K562 (cell line): Measurements from ENCODE around the gene TLE6. TPM values are rescaled to one million over a fixed set of nuclear protein-coding genes. Genes with fewer than 3 reads are reported as not detected.

Experiments
- CBFA2T2 ChIP-seq: fragments of 450-650 bp; conservative IDR thresholded peaks from 2 replicates; pipeline ENCODE4 v1.6.1; 2017; ENCODE audit warnings: mild to moderate bottlenecking
- CGGBP1 ChIP-seq: fragments of 250-450 bp; sonication (Bioruptor Pico); IDR thresholded peaks from 2 replicates; pipeline ENCODE4 v1.9.0; 2021; ENCODE audit warnings: mild to moderate bottlenecking
- CHCHD3 ChIP-seq: fragments of 250-450 bp; sonication (Bioruptor Pico); IDR thresholded peaks from 2 replicates; pipeline ENCODE4 v2.1.2; 2022; ENCODE audit warnings: mild to moderate bottlenecking
- HNRNPLL ChIP-seq: fragments of 200-400 bp; formaldehyde crosslinking; IDR thresholded peaks from 2 replicates; pipeline ENCODE4 v1.6.1; 2017; ENCODE audit warnings: low read length, low read depth, mild to moderate bottlenecking; ENCODE audit not compliant: poor library complexity, severe bottlenecking
- KLF1 ChIP-seq: fragments of 450-650 bp; IDR thresholded peaks from 2 replicates; pipeline ENCODE4 v1.6.1; 2016; ENCODE audit warnings: missing genetic modification characterization, missing compliant biosample characterization
- MEF2A ChIP-seq: IDR thresholded peaks from 2 replicates; pipeline ENCODE4 v1.6.1; 2011; ENCODE audit warnings: low read depth, mild to moderate bottlenecking, low read length, moderate library complexity; ENCODE audit not compliant: control insufficient read depth
- MXD1 ChIP-seq: fragments of 250-450 bp; sonication (Bioruptor Pico); IDR thresholded peaks from 2 replicates; pipeline ENCODE4 v1.8.0; 2021; ENCODE audit warnings: borderline replicate concordance, mild to moderate bottlenecking, moderate library complexity; ENCODE audit not compliant: poor library complexity, severe bottlenecking
- PCBP2 ChIP-seq: fragments of 200-400 bp; formaldehyde crosslinking; IDR thresholded peaks from 2 replicates; pipeline ENCODE4 v1.6.1; 2018; ENCODE audit warnings: low read length, low read depth, mild to moderate bottlenecking, moderate library complexity; ENCODE audit not compliant: poor library complexity, severe bottlenecking
- RBBP5 ChIP-seq: fragments of 200-600 bp; sonication (generic); IDR thresholded peaks from 2 replicates; pipeline ENCODE4 v1.6.1; 2012; ENCODE audit warnings: borderline replicate concordance, mild to moderate bottlenecking, low read length, control low read depth, inconsistent platforms; ENCODE audit not compliant: insufficient read depth, poor library complexity, severe bottlenecking
- TCF7 ChIP-seq: sonication (generic); IDR thresholded peaks from 2 replicates; pipeline ENCODE4 v1.6.1; 2016; ENCODE audit warnings: antibody characterized with exemption, borderline replicate concordance
- ZBTB1 ChIP-seq: sonication (generic); formaldehyde crosslinking; IDR thresholded peaks from 2 replicates; pipeline ENCODE4 v1.8.1; 2023; ENCODE audit warnings: missing genetic modification reagents, low read depth, mild to moderate bottlenecking, borderline replicate concordance
- ZNF316 ChIP-seq: fragments of 450-650 bp; IDR thresholded peaks from 2 replicates; pipeline ENCODE4 v1.6.1; 2016
- polyA plus RNA-seq, 8 experiments: library from polyadenylated mRNA; depleted of rRNA in 4 of 8; stranded (reverse) in 5 of 8; unstranded in 3 of 8; fragments of >200 nt; fragmentation: Nextera tagmentation in 2 of 8; fragmentation: Illumina TruSeq in 1 of 8; extraction: Ambion mirVana in 2 of 8; extraction: Trizol in 1 of 8; gene quantifications; 2 replicates each; pipeline versions ENCODE4 v1.2.1 to v1.2.3, GENCODE V29; 2011 to 2014; ENCODE audit warnings: inconsistent platforms in 1 of 8, missing spikeins in 1 of 8
- total RNA-seq, 7 experiments: library from RNA; depleted of rRNA in 6 of 7; stranded (reverse); fragments of >200 nt in 6 of 7; fragmentation: Illumina TruSeq in 2 of 7; extraction: Trizol in 2 of 7; gene quantifications; 2 replicates each; pipeline versions ENCODE4 v1.2.1 to v1.2.3, GENCODE V29; 2011 to 2021; ENCODE audit warnings: low replicate concordance in 1 of 7
- TF ChIP-seq, protein P1 (sequence below): fragments of 250-450 bp; sonication (Bioruptor Pico); IDR thresholded peaks from 2 replicates; pipeline ENCODE4 v1.4.0; 2020
- TF ChIP-seq, protein P2 (sequence below): conservative IDR thresholded peaks from 2 replicates; pipeline ENCODE4 v1.6.1; 2011; ENCODE audit warnings: low read depth, mild to moderate bottlenecking, low read length; ENCODE audit not compliant: control insufficient read depth
- TF ChIP-seq, protein P3 (sequence below): fragments of 250-450 bp; sonication (Bioruptor Pico); IDR thresholded peaks from 2 replicates; pipeline ENCODE4 v1.6.1; 2021; ENCODE audit warnings: mild to moderate bottlenecking

The TLE6 gene
- total and polyA plus RNA-seq, 9 of the 15 experiments (the other 6 are each of a cell fraction or from before 2014, with no cell fraction given) = 1.1 to 6.1 (median 2.5) TPM

- TF ChIP-seq, protein P1, sequence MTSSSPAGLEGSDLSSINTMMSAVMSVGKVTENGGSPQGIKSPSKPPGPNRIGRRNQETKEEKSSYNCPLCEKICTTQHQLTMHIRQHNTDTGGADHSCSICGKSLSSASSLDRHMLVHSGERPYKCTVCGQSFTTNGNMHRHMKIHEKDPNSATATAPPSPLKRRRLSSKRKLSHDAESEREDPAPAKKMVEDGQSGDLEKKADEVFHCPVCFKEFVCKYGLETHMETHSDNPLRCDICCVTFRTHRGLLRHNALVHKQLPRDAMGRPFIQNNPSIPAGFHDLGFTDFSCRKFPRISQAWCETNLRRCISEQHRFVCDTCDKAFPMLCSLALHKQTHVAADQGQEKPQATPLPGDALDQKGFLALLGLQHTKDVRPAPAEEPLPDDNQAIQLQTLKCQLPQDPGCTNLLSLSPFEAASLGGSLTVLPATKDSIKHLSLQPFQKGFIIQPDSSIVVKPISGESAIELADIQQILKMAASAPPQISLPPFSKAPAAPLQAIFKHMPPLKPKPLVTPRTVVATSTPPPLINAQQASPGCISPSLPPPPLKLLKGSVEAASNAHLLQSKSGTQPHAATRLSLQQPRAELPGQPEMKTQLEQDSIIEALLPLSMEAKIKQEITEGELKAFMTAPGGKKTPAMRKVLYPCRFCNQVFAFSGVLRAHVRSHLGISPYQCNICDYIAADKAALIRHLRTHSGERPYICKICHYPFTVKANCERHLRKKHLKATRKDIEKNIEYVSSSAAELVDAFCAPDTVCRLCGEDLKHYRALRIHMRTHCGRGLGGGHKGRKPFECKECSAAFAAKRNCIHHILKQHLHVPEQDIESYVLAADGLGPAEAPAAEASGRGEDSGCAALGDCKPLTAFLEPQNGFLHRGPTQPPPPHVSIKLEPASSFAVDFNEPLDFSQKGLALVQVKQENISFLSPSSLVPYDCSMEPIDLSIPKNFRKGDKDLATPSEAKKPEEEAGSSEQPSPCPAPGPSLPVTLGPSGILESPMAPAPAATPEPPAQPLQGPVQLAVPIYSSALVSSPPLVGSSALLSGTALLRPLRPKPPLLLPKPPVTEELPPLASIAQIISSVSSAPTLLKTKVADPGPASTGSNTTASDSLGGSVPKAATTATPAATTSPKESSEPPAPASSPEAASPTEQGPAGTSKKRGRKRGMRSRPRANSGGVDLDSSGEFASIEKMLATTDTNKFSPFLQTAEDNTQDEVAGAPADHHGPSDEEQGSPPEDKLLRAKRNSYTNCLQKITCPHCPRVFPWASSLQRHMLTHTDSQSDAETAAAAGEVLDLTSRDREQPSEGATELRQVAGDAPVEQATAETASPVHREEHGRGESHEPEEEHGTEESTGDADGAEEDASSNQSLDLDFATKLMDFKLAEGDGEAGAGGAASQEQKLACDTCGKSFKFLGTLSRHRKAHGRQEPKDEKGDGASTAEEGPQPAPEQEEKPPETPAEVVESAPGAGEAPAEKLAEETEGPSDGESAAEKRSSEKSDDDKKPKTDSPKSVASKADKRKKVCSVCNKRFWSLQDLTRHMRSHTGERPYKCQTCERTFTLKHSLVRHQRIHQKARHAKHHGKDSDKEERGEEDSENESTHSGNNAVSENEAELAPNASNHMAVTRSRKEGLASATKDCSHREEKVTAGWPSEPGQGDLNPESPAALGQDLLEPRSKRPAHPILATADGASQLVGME (CRISPR knock-in tag) = peak; percentile 58; the same call in 1 of the 2 replicates
- no peak for TF ChIP-seq CGGBP1
- TF ChIP-seq MXD1 = peak; percentile 12
- TF ChIP-seq, protein P2, sequence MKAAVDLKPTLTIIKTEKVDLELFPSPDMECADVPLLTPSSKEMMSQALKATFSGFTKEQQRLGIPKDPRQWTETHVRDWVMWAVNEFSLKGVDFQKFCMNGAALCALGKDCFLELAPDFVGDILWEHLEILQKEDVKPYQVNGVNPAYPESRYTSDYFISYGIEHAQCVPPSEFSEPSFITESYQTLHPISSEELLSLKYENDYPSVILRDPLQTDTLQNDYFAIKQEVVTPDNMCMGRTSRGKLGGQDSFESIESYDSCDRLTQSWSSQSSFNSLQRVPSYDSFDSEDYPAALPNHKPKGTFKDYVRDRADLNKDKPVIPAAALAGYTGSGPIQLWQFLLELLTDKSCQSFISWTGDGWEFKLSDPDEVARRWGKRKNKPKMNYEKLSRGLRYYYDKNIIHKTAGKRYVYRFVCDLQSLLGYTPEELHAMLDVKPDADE = 0 out of 2 replicates have a peak, but pooled peaks have one; percentile 18
- peak; percentile 72; the same call in 1 of the 2 replicates for TF ChIP-seq KLF1 (tag)
- TF ChIP-seq MEF2A = no peak
- TF ChIP-seq CBFA2T2 = no peak
- TF ChIP-seq PCBP2 = no peak
- TF ChIP-seq TCF7 = no peak
- TF ChIP-seq RBBP5 = peak; percentile 77
- TF ChIP-seq ZBTB1 (CRISPR knock-in tag) = peak; percentile 79; the same call in 1 of the 2 replicates
- TF ChIP-seq, protein P3, sequence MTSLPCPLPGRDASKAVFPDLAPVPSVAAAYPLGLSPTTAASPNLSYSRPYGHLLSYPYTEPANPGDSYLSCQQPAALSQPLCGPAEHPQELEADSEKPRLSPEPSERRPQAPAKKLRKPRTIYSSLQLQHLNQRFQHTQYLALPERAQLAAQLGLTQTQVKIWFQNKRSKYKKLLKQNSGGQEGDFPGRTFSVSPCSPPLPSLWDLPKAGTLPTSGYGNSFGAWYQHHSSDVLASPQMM (CRISPR knock-in tag) = no peak
- TF ChIP-seq ZNF316 = no peak
- TF ChIP-seq HNRNPLL = no peak
- no peak for TF ChIP-seq CHCHD3 (CRISPR knock-in tag)
Observed at GRCh38 chr19:2944775-2945574, 32.4 kb upstream of the TLE6 start, which contains the start of gene ZNF77 (continued).
